Measurements from ENCODE around the gene EMID1.

EMID1 gene

GRCh38 chr22:29260601-29261315, 55.1 kb downstream of the EMID1 start:
- DNase-seq: no peak

GRCh38 chr22:29263791-29264276, 58.1 kb downstream of the EMID1 start:
- no peak for DNase-seq

GRCh38 chr22:29265305-29265704, 59.6 kb downstream of the EMID1 start:
- no peak for DNase-seq

GRCh38 chr22:29265929-29266328, 60.2 kb downstream of the EMID1 start:
- no peak for DNase-seq

- DNase-seq: no peak
These were observed 61.1 kb downstream of the EMID1 start for GRCh38 chr22:29266564-29267461.

GRCh38 chr22:29267462-29267857, 61.8 kb downstream of the EMID1 start:
- DNase-seq: no peak

- DNase-seq: peak; percentile 97
These were observed 62.3 kb downstream of the EMID1 start, which contains the start of the genes EWSR1 and RHBDD3 for GRCh38 chr22:29267858-29268510. Gene EWSR1 (plus strand): TSS chr22:29268268. CDS start chr22:29268337, 69 bp downstream. Gene RHBDD3 (minus strand): TSS chr22:29267981. CDS start chr22:29265626, 2,355 bp downstream.

GRCh38 chr22:29268511-29269229, 63.0 kb downstream of the EMID1 start:
- DNase-seq: peak in 1 of 2 donors; percentile 36

GRCh38 chr22:29269230-29269604, 63.5 kb downstream of the EMID1 start:
- no peak for DNase-seq

- no peak for DNase-seq
These were observed 64.2 kb downstream of the EMID1 start for GRCh38 chr22:29269731-29270474.

GRCh38 chr22:29270475-29271271, 65.0 kb downstream of the EMID1 start:
- no peak for DNase-seq

GRCh38 chr22:29272624-29273023, 66.9 kb downstream of the EMID1 start:
- DNase-seq: no peak

- DNase-seq: no peak
These were observed 69.5 kb downstream of the EMID1 start for GRCh38 chr22:29275167-29275566.

GRCh38 chr22:29275819-29276565, 70.3 kb downstream of the EMID1 start:
- no peak for DNase-seq

- DNase-seq: no peak
These were observed 72.2 kb downstream of the EMID1 start for GRCh38 chr22:29277927-29278326.

GRCh38 chr22:29284196-29284595, 78.5 kb downstream of the EMID1 start:
- DNase-seq: no peak

- no peak for DNase-seq
These were observed 83.1 kb downstream of the EMID1 start for GRCh38 chr22:29288837-29289236.

- DNase-seq: no peak
These were observed 84.4 kb downstream of the EMID1 start for GRCh38 chr22:29290061-29290460.

GRCh38 chr22:29291215-29291614, 85.5 kb downstream of the EMID1 start:
- no peak for DNase-seq

- DNase-seq: no peak
These were observed 86.7 kb downstream of the EMID1 start for GRCh38 chr22:29292379-29292778.

All from bone marrow (tissue), 2 donors.